ENCODE data around the gene HRCT1.

HRCT1 gene

DNA sequence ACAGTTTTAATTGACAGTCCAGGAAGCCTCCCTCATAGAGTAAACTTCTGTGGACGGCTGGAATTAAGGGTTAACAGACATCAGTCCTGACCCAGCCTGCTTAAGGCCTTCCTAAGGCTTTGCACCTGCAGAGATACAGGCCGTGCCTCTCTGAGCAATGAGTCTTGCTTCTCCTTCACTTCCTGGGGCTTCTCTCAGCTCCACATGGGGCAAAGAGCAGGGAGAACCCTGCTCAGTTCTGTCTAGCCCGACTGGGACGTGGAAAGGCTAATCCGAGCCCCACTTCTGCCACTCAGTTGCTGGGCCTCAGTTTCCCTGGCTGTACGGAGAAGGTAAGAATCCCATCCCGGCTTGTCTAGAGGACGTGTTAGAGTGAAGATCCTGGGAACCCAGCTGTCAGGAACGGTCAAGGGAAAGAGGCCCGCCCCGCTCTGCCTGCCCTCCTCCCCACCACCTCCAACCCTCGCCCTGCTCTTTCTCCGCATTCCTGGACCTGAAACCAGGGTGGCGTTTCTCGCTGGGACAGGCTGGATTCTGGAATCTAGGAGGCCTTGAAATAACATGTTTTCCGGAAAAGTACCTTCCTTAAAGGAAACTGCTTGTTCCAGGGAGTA, 9.8 kb downstream of the HRCT1 start:
- peak overlapping the region; percentile 27 for H2AFZ ChIP-seq (ENCODE audit: low read length)
- no peaks in the 10 kb centered on the region for H3K9me3 ChIP-seq (replicated peaks in 1 of 2; ENCODE audit: control insufficient read depth in 2 of 2, insufficient read depth in 1 of 2, low read depth in 1 of 2, low read length in 2 of 2)
- H4K8ac ChIP-seq (ENCODE audit: low read depth, low read length): no peak overlapping the region
- no peaks in the 10 kb centered on the region for H3K79me1 ChIP-seq (ENCODE audit: low read depth, low read length)
- H3K4ac ChIP-seq (ENCODE audit: low read length): no peak overlapping the region
- H3K4me3 ChIP-seq (ENCODE audit: low read length in 2 of 2): no peak overlapping the region
- H2BK120ac ChIP-seq (ENCODE audit: low read depth, low read length): no peak overlapping the region
- H3K36me3 ChIP-seq (replicated peaks in 1 of 2; ENCODE audit: control insufficient read depth in 2 of 2, insufficient read depth in 2 of 2, low read length in 2 of 2): no peaks in the 10 kb centered on the region
- no peak overlapping the region for H3K14ac ChIP-seq (ENCODE audit: low read length)
- H2BK12ac ChIP-seq (ENCODE audit: low read length): peak overlapping the region; percentile 4
- H3K4me1 ChIP-seq (ENCODE audit: control insufficient read depth in 2 of 2, insufficient read depth in 1 of 2, low read depth in 1 of 2, low read length in 2 of 2): peaks cover 3 to 6% of the 10 kb centered on the region in 2 donors
- no peak overlapping the region for H3K18ac ChIP-seq (ENCODE audit: low read length)
- no peak overlapping the region for H3K9ac ChIP-seq (ENCODE audit: low read depth, low read length, poor library complexity)
- no peak overlapping the region for H3K4me2 ChIP-seq (ENCODE audit: insufficient read depth, low read length, poor library complexity, severe bottlenecking)
- H4K91ac ChIP-seq (ENCODE audit: low read depth, low read length, poor library complexity): no peak overlapping the region
- H3K23ac ChIP-seq (ENCODE audit: low read depth, low read length, poor library complexity): no peak overlapping the region
- WGBS, 2 donors (ENCODE audit: extremely low coverage in 2 of 2, insufficient read length in 2 of 2, insufficient replicate concordance in 1 of 2): no CpG with 5 or more reads among the region's 16 CpGs
- H3K27ac ChIP-seq (replicated peaks; ENCODE audit: low read length): no peak overlapping the region
- DNase-seq (ENCODE audit: low spot score): no peak
- no peaks in the 10 kb centered on the region for H3K27me3 ChIP-seq (ENCODE audit: control insufficient read depth in 3 of 3, insufficient read depth in 3 of 3, low read depth in 1 of 3, low read length in 3 of 3)
- H2AK5ac ChIP-seq (ENCODE audit: low read depth, low read length): no peak overlapping the region
- H2BK5ac ChIP-seq (ENCODE audit: low read length): no peak overlapping the region
- no peak overlapping the region for H2BK15ac ChIP-seq (ENCODE audit: low read length)

DNA sequence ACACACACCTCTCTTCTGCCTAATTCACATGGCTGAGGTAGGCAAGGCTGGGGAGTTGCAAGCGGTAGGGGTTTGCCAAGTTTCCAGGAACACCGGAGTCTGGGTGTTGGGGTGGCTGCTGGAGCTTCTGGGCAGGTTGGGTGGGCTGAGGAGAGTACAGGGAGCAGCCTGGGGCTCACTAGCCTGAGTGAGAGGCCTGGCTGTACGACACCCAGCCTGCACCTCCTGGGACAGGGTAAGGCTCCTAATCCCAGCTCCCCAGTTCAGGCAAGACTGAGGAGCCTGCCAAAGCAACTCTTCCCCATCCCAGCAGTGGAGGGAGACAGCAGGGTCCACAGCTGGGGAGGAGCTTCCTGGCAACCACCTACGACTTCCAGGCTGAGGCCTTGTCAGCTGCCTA, 11.3 kb downstream of the HRCT1 start:
- Histone ChIP-seq H3K27ac (replicated peaks; ENCODE audit: low read length) (no peak overlapping the region), H2BK120ac (ENCODE audit: low read depth, low read length) (no peak overlapping the region), H3K36me3 (replicated peaks in 1 of 2; ENCODE audit: control insufficient read depth in 2 of 2, insufficient read depth in 2 of 2, low read length in 2 of 2) (no peaks in the 10 kb centered on the region), H4K8ac (ENCODE audit: low read depth, low read length) (no peak overlapping the region), H3K79me1 (ENCODE audit: low read depth, low read length) (no peaks in the 10 kb centered on the region), H3K9me3 (replicated peaks in 1 of 2; ENCODE audit: control insufficient read depth in 2 of 2, insufficient read depth in 1 of 2, low read depth in 1 of 2, low read length in 2 of 2) (no peaks in the 10 kb centered on the region), H2BK5ac (ENCODE audit: low read length) (no peak overlapping the region), H2AK5ac (ENCODE audit: low read depth, low read length) (no peak overlapping the region), H3K18ac (ENCODE audit: low read length) (no peak overlapping the region), H3K14ac (ENCODE audit: low read length) (peak overlapping the region; percentile 73), H3K4me3 (ENCODE audit: low read length in 2 of 2) (no peak overlapping the region), H4K91ac (ENCODE audit: low read depth, low read length, poor library complexity) (no peak overlapping the region), H3K4me1 (ENCODE audit: control insufficient read depth in 2 of 2, insufficient read depth in 1 of 2, low read depth in 1 of 2, low read length in 2 of 2) (peaks cover 3 to 6% of the 10 kb centered on the region in 2 donors), H3K9ac (ENCODE audit: low read depth, low read length, poor library complexity) (no peak overlapping the region), H2AFZ (ENCODE audit: low read length) (peak overlapping the region; percentile 82), H2BK15ac (ENCODE audit: low read length) (no peak overlapping the region), H3K4me2 (ENCODE audit: insufficient read depth, low read length, poor library complexity, severe bottlenecking) (no peak overlapping the region), H3K4ac (ENCODE audit: low read length) (no peak overlapping the region), H3K23ac (ENCODE audit: low read depth, low read length, poor library complexity) (peak overlapping the region; percentile 56), H3K27me3 (ENCODE audit: control insufficient read depth in 3 of 3, insufficient read depth in 3 of 3, low read depth in 1 of 3, low read length in 3 of 3) (no peaks in the 10 kb centered on the region), H2BK12ac (ENCODE audit: low read length) (no peak overlapping the region)
- no CpG with 5 or more reads among the region's 4 CpGs for WGBS, 2 donors (ENCODE audit: extremely low coverage in 2 of 2, insufficient read length in 2 of 2, insufficient replicate concordance in 1 of 2)
- no peak for DNase-seq (ENCODE audit: low spot score)

DNA sequence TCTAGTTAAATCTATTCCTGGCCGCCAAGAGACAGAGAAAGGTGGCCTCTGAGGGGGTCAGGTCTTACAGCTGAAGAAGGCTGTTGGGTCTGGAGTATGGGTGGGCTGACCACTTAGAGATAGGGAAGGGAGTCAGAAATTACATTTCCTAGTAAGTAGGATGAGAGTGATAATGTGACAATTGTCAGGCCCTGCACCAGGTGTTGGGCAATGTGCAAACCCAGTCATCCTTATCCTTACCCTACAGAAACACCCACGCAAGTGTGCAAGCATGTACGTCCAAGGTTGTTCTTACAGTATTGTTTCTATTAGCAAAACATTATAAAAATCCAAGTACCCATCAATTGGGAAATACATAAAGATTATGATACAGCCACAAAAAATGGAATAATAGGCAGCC, 12.8 kb downstream of the HRCT1 start:
- Histone ChIP-seq H3K27me3 (ENCODE audit: control insufficient read depth in 3 of 3, insufficient read depth in 3 of 3, low read depth in 1 of 3, low read length in 3 of 3) (no peaks in the 10 kb centered on the region), H3K79me1 (ENCODE audit: low read depth, low read length) (no peaks in the 10 kb centered on the region), H4K91ac (ENCODE audit: low read depth, low read length, poor library complexity) (no peak overlapping the region), H3K4me1 (ENCODE audit: control insufficient read depth in 2 of 2, insufficient read depth in 1 of 2, low read depth in 1 of 2, low read length in 2 of 2) (peaks cover 3 to 11% of the 10 kb centered on the region in 2 donors), H3K4me3 (ENCODE audit: low read length in 2 of 2) (no peak overlapping the region), H3K4me2 (ENCODE audit: insufficient read depth, low read length, poor library complexity, severe bottlenecking) (no peak overlapping the region), H3K36me3 (replicated peaks in 1 of 2; ENCODE audit: control insufficient read depth in 2 of 2, insufficient read depth in 2 of 2, low read length in 2 of 2) (no peaks in the 10 kb centered on the region), H3K23ac (ENCODE audit: low read depth, low read length, poor library complexity) (no peak overlapping the region), H2BK15ac (ENCODE audit: low read length) (no peak overlapping the region), H2BK5ac (ENCODE audit: low read length) (no peak overlapping the region), H3K9me3 (replicated peaks in 1 of 2; ENCODE audit: control insufficient read depth in 2 of 2, insufficient read depth in 1 of 2, low read depth in 1 of 2, low read length in 2 of 2) (no peaks in the 10 kb centered on the region), H3K27ac (replicated peaks; ENCODE audit: low read length) (no peak overlapping the region), H3K9ac (ENCODE audit: low read depth, low read length, poor library complexity) (no peak overlapping the region), H2BK12ac (ENCODE audit: low read length) (no peak overlapping the region), H3K4ac (ENCODE audit: low read length) (no peak overlapping the region), H2AFZ (ENCODE audit: low read length) (no peak overlapping the region), H2AK5ac (ENCODE audit: low read depth, low read length) (no peak overlapping the region), H3K18ac (ENCODE audit: low read length) (no peak overlapping the region), H2BK120ac (ENCODE audit: low read depth, low read length) (no peak overlapping the region), H3K14ac (ENCODE audit: low read length) (no peak overlapping the region), H4K8ac (ENCODE audit: low read depth, low read length) (no peak overlapping the region)
- DNase-seq (ENCODE audit: low spot score): no peak
- no CpG with 5 or more reads among the region's 3 CpGs for WGBS, 2 donors (ENCODE audit: extremely low coverage in 2 of 2, insufficient read length in 2 of 2, insufficient replicate concordance in 1 of 2)

DNA sequence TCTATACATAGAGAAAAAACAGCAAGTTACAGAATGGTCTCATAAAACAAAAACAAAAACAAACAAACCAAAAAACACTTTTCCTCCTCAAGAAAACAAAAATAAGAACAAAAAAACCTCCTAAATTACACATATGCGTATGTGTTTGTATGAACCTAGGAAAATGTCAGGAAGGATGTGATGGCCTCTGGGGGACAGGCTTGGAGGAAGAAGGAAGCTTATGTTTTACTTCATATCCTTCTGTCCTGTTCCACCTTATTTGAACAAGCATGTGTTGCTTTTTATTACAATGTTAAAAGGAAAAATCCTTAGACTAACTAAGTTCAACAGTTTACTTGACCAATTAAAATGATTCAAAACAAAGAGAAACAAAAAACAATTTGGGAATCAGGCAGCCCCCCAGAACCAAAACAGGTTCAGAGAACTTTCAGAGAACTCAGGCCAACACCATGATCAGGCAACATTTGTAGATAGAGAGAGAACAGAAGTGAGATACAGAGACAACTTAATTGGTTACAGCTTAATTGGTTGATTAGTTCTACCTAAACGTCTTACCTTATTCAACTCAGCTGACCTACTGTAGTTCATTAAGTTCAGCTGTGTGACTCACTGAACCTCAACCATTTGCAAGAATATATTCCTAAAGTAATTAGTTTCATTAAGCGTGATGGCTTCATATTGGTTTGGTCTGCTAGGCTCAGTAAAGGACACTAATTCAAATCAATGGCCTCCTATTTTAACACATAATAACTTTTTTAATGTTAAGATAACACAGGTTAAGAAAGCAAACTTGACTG, 13.4 kb downstream of the HRCT1 start:
- no peak overlapping the region for H2BK12ac ChIP-seq (ENCODE audit: low read length)
- no peak overlapping the region for H3K4me2 ChIP-seq (ENCODE audit: insufficient read depth, low read length, poor library complexity, severe bottlenecking)
- H3K4ac ChIP-seq (ENCODE audit: low read length): no peak overlapping the region
- H3K36me3 ChIP-seq (replicated peaks in 1 of 2; ENCODE audit: control insufficient read depth in 2 of 2, insufficient read depth in 2 of 2, low read length in 2 of 2): no peaks in the 10 kb centered on the region
- no peak overlapping the region for H2AK5ac ChIP-seq (ENCODE audit: low read depth, low read length)
- H3K27me3 ChIP-seq (ENCODE audit: control insufficient read depth in 3 of 3, insufficient read depth in 3 of 3, low read depth in 1 of 3, low read length in 3 of 3): no peaks in the 10 kb centered on the region
- H3K23ac ChIP-seq (ENCODE audit: low read depth, low read length, poor library complexity): no peak overlapping the region
- no peak overlapping the region for H2BK5ac ChIP-seq (ENCODE audit: low read length)
- no peak overlapping the region for H2BK120ac ChIP-seq (ENCODE audit: low read depth, low read length)
- peaks cover 2 to 15% of the 10 kb centered on the region in 2 donors for H3K4me1 ChIP-seq (ENCODE audit: control insufficient read depth in 2 of 2, insufficient read depth in 1 of 2, low read depth in 1 of 2, low read length in 2 of 2)
- H3K79me1 ChIP-seq (ENCODE audit: low read depth, low read length): no peaks in the 10 kb centered on the region
- no peak overlapping the region for H3K4me3 ChIP-seq (ENCODE audit: low read length in 2 of 2)
- no peak overlapping the region for H4K8ac ChIP-seq (ENCODE audit: low read depth, low read length)
- H3K18ac ChIP-seq (ENCODE audit: low read length): no peak overlapping the region
- H2AFZ ChIP-seq (ENCODE audit: low read length): peak overlapping the region; percentile 49
- no peak for DNase-seq (ENCODE audit: low spot score)
- H2BK15ac ChIP-seq (ENCODE audit: low read length): no peak overlapping the region
- H4K91ac ChIP-seq (ENCODE audit: low read depth, low read length, poor library complexity): no peak overlapping the region
- H3K9me3 ChIP-seq (replicated peaks in 1 of 2; ENCODE audit: control insufficient read depth in 2 of 2, insufficient read depth in 1 of 2, low read depth in 1 of 2, low read length in 2 of 2): no peaks in the 10 kb centered on the region
- no CpG with 5 or more reads among the region's 3 CpGs for WGBS, 2 donors (ENCODE audit: extremely low coverage in 2 of 2, insufficient read length in 2 of 2, insufficient replicate concordance in 1 of 2)
- H3K9ac ChIP-seq (ENCODE audit: low read depth, low read length, poor library complexity): no peak overlapping the region
- no peak overlapping the region for H3K27ac ChIP-seq (replicated peaks; ENCODE audit: low read length)
- H3K14ac ChIP-seq (ENCODE audit: low read length): no peak overlapping the region
